HCT116 (cell line): ENCODE measurements around the gene ORMDL1.

Source experiments
- JUND ChIP-seq: IDR thresholded peaks from 2 replicates; pipeline ENCODE4 v1.6.1; 2012
- POLR2A ChIP-seq: IDR thresholded peaks from 2 replicates; pipeline ENCODE4 v1.7.0; 2011; ENCODE audit warnings: borderline replicate concordance; ENCODE audit not compliant: insufficient read depth, insufficient read length; ENCODE audit errors: extremely low read depth
- POLR2AphosphoS5 ChIP-seq: IDR thresholded peaks from 2 replicates; pipeline ENCODE4 v1.6.1; 2011; ENCODE audit warnings: mild to moderate bottlenecking, low read depth, low read length, moderate library complexity
- SIN3A ChIP-seq: IDR thresholded peaks from 2 replicates; pipeline ENCODE4 v1.6.1; 2012; ENCODE audit warnings: low read depth
- TF ChIP-seq, protein P1 (sequence below), 3 experiments: fragments of 200-600 bp in 1 of 3; sonication (generic) in 1 of 3; IDR thresholded peaks in 2 of 3; conservative IDR thresholded peaks in 1 of 3; 2 replicates each; pipeline ENCODE4 v1.5.1; 2012 to 2017; ENCODE audit warnings: low read depth in 2 of 3, low read length in 2 of 3, antibody characterized with exemption in 1 of 3, borderline replicate concordance in 1 of 3, control low read depth in 1 of 3, mild to moderate bottlenecking in 1 of 3, mixed read lengths in 1 of 3, mixed run types in 1 of 3, moderate library complexity in 1 of 3; ENCODE audit not compliant: insufficient read depth in 1 of 3
- TF ChIP-seq, protein P2 (sequence below): IDR thresholded peaks from 2 replicates; pipeline ENCODE4 v1.6.1; 2012

- TF ChIP-seq POLR2AphosphoS5, result no peak
- TF ChIP-seq, protein P1, sequence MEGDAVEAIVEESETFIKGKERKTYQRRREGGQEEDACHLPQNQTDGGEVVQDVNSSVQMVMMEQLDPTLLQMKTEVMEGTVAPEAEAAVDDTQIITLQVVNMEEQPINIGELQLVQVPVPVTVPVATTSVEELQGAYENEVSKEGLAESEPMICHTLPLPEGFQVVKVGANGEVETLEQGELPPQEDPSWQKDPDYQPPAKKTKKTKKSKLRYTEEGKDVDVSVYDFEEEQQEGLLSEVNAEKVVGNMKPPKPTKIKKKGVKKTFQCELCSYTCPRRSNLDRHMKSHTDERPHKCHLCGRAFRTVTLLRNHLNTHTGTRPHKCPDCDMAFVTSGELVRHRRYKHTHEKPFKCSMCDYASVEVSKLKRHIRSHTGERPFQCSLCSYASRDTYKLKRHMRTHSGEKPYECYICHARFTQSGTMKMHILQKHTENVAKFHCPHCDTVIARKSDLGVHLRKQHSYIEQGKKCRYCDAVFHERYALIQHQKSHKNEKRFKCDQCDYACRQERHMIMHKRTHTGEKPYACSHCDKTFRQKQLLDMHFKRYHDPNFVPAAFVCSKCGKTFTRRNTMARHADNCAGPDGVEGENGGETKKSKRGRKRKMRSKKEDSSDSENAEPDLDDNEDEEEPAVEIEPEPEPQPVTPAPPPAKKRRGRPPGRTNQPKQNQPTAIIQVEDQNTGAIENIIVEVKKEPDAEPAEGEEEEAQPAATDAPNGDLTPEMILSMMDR (IDR thresholded peaks at IDR 0.05 in 2 of 3, conservative IDR thresholded peaks at IDR 0.05 in 1 of 3; ENCODE audit: borderline replicate concordance in 1 of 3, insufficient read depth in 1 of 3, low read depth in 2 of 3, low read length in 2 of 3), result no peak
- no peak for TF ChIP-seq POLR2A
- TF ChIP-seq SIN3A, result no peak
- TF ChIP-seq, protein P2, sequence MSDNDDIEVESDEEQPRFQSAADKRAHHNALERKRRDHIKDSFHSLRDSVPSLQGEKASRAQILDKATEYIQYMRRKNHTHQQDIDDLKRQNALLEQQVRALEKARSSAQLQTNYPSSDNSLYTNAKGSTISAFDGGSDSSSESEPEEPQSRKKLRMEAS, result no peak
- TF ChIP-seq JUND, result no peak
Observed at GRCh38 chr2:189821953-189822748, 38.0 kb upstream of the ORMDL1 start.
